ENCODE measurements around the gene SNX27.

The SNX27 gene

GRCh38 chr1:151689494-151689893 is 77.6 kb downstream of the SNX27 start:
- no peaks in the 10 kb centered on the region for H4K20me1 ChIP-seq (ENCODE audit: control insufficient read depth, insufficient read depth, low read depth, low read length)
- H3F3A ChIP-seq (ENCODE audit: control insufficient read depth, insufficient read depth), result no peaks in the 10 kb centered on the region
- H3K4me1 ChIP-seq (ENCODE audit: control insufficient read depth, low read length), result no peaks in the 10 kb centered on the region
- H3K27me3 ChIP-seq (ENCODE audit: control insufficient read depth, low read length), result no peaks in the 10 kb centered on the region
- no peak overlapping the region for H3K4me2 ChIP-seq (ENCODE audit: low read length)
- H3K9me3 ChIP-seq (ENCODE audit: control insufficient read depth, insufficient read depth, low read length), result no peaks in the 10 kb centered on the region
- peaks cover 14% of the 10 kb centered on the region for H3K36me3 ChIP-seq (ENCODE audit: control insufficient read depth, low read length)
- no peak overlapping the region for H3K4me3 ChIP-seq (ENCODE audit: low read length)
- H3K27ac ChIP-seq (ENCODE audit: low read depth, low read length), result no peak overlapping the region
- H3K79me2 ChIP-seq (ENCODE audit: control insufficient read depth, low read length), result no peaks in the 10 kb centered on the region
- TF ChIP-seq CTCF (IDR thresholded peaks at IDR 0.05; ENCODE audit: low read depth, low read length, poor library complexity, severe bottlenecking) (no peak), EZH2phosphoT487 (IDR thresholded peaks at IDR 0.05; ENCODE audit: borderline replicate concordance, low read length) (no peak)
- no peaks in the 10 kb centered on the region for H3K9me2 ChIP-seq (replicated peaks; ENCODE audit: control insufficient read depth, low read length)

- H3K4me3 ChIP-seq (ENCODE audit: low read length), result no peak overlapping the region
- H3F3A ChIP-seq (ENCODE audit: control insufficient read depth, insufficient read depth), result no peaks in the 10 kb centered on the region
- TF ChIP-seq EZH2phosphoT487 (IDR thresholded peaks at IDR 0.05; ENCODE audit: borderline replicate concordance, low read length), result no peak
- no peak for TF ChIP-seq CTCF (IDR thresholded peaks at IDR 0.05; ENCODE audit: low read depth, low read length, poor library complexity, severe bottlenecking)
- no peaks in the 10 kb centered on the region for H3K9me3 ChIP-seq (ENCODE audit: control insufficient read depth, insufficient read depth, low read length)
- H3K4me2 ChIP-seq (ENCODE audit: low read length), result no peak overlapping the region
- no peaks in the 10 kb centered on the region for H3K9me2 ChIP-seq (replicated peaks; ENCODE audit: control insufficient read depth, low read length)
- peaks cover 14% of the 10 kb centered on the region for H3K36me3 ChIP-seq (ENCODE audit: control insufficient read depth, low read length)
- H3K27me3 ChIP-seq (ENCODE audit: control insufficient read depth, low read length), result no peaks in the 10 kb centered on the region
- H3K4me1 ChIP-seq (ENCODE audit: control insufficient read depth, low read length), result no peaks in the 10 kb centered on the region
- no peak overlapping the region for H3K27ac ChIP-seq (ENCODE audit: low read depth, low read length)
- H3K79me2 ChIP-seq (ENCODE audit: control insufficient read depth, low read length), result no peaks in the 10 kb centered on the region
- H4K20me1 ChIP-seq (ENCODE audit: control insufficient read depth, insufficient read depth, low read depth, low read length), result no peaks in the 10 kb centered on the region
Measured at GRCh38 chr1:151692226-151692625, 80.4 kb downstream of the SNX27 start.

- no peak overlapping the region for H3K4me3 ChIP-seq (ENCODE audit: low read length)
- peaks cover 14% of the 10 kb centered on the region for H3K36me3 ChIP-seq (ENCODE audit: control insufficient read depth, low read length)
- no peaks in the 10 kb centered on the region for H3F3A ChIP-seq (ENCODE audit: control insufficient read depth, insufficient read depth)
- TF ChIP-seq CTCF (IDR thresholded peaks at IDR 0.05; ENCODE audit: low read depth, low read length, poor library complexity, severe bottlenecking) (peak; percentile 53), EZH2phosphoT487 (IDR thresholded peaks at IDR 0.05; ENCODE audit: borderline replicate concordance, low read length) (no peak)
- H3K27ac ChIP-seq (ENCODE audit: low read depth, low read length), result no peak overlapping the region
- H3K9me3 ChIP-seq (ENCODE audit: control insufficient read depth, insufficient read depth, low read length), result no peaks in the 10 kb centered on the region
- H3K27me3 ChIP-seq (ENCODE audit: control insufficient read depth, low read length), result no peaks in the 10 kb centered on the region
- no peaks in the 10 kb centered on the region for H4K20me1 ChIP-seq (ENCODE audit: control insufficient read depth, insufficient read depth, low read depth, low read length)
- no peaks in the 10 kb centered on the region for H3K79me2 ChIP-seq (ENCODE audit: control insufficient read depth, low read length)
- no peaks in the 10 kb centered on the region for H3K4me1 ChIP-seq (ENCODE audit: control insufficient read depth, low read length)
- H3K4me2 ChIP-seq (ENCODE audit: low read length), result no peak overlapping the region
- H3K9me2 ChIP-seq (replicated peaks; ENCODE audit: control insufficient read depth, low read length), result no peaks in the 10 kb centered on the region
Measured at GRCh38 chr1:151693057-151693651, 81.3 kb downstream of the SNX27 start.

Measured in DOHH2 (cell line).